ENCODE results near the gene ABHD16B.

DNA sequence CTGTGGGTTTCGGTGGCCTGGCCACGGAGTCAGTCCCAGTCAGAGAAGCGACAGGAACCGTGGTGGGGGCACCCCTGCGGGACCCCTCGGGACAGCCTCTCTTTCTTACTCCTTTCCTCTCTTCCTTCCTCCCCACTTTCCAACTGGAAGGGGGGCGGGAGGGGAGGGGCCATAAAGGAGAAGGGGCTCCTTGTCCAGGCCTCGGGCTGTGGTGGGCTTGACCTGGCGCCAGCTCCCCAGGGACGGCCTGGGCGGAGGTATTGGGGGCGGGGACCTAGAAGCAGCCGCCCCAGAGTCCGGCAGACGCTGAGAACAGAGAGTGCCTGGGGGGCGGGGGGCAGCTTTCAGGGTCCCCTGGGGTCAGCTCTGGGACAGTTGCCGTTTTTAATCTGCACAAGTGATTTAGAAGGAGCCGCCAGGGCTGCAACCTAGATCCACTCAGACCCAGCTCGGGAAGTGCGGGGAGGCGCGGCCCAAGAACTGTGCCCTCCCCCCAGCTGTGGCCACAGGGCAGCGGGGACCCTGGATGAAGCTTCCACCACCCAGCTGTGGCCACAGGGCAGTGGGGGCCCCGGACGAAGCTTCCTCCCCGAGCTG, 6.4 kb upstream of the ABHD16B start:
- TF ChIP-seq, protein P1, sequence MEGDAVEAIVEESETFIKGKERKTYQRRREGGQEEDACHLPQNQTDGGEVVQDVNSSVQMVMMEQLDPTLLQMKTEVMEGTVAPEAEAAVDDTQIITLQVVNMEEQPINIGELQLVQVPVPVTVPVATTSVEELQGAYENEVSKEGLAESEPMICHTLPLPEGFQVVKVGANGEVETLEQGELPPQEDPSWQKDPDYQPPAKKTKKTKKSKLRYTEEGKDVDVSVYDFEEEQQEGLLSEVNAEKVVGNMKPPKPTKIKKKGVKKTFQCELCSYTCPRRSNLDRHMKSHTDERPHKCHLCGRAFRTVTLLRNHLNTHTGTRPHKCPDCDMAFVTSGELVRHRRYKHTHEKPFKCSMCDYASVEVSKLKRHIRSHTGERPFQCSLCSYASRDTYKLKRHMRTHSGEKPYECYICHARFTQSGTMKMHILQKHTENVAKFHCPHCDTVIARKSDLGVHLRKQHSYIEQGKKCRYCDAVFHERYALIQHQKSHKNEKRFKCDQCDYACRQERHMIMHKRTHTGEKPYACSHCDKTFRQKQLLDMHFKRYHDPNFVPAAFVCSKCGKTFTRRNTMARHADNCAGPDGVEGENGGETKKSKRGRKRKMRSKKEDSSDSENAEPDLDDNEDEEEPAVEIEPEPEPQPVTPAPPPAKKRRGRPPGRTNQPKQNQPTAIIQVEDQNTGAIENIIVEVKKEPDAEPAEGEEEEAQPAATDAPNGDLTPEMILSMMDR (IDR thresholded peaks at IDR 0.05): no peak
- TF ChIP-seq EP300 (IDR thresholded peaks at IDR 0.05): no peak
- no peak for TF ChIP-seq SMC3 (IDR thresholded peaks at IDR 0.05)
- no peak for TF ChIP-seq RARB (CRISPR knock-in tag; IDR thresholded peaks at IDR 0.05)
- TF ChIP-seq, protein P2, sequence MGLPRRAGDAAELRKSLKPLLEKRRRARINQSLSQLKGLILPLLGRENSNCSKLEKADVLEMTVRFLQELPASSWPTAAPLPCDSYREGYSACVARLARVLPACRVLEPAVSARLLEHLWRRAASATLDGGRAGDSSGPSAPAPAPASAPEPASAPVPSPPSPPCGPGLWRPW (IDR thresholded peaks at IDR 0.05): no peak
- TF ChIP-seq MAZ (IDR thresholded peaks at IDR 0.05; ENCODE audit: borderline replicate concordance, low read depth, low read length): no peak
- TF ChIP-seq ZNF302 (CRISPR knock-in tag; IDR thresholded peaks at IDR 0.05): no peak
- TF ChIP-seq, protein P3, sequence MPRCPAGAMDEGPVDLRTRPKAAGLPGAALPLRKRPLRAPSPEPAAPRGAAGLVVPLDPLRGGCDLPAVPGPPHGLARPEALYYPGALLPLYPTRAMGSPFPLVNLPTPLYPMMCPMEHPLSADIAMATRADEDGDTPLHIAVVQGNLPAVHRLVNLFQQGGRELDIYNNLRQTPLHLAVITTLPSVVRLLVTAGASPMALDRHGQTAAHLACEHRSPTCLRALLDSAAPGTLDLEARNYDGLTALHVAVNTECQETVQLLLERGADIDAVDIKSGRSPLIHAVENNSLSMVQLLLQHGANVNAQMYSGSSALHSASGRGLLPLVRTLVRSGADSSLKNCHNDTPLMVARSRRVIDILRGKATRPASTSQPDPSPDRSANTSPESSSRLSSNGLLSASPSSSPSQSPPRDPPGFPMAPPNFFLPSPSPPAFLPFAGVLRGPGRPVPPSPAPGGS (IDR thresholded peaks at IDR 0.05): no peak
- TF ChIP-seq, protein P4, sequence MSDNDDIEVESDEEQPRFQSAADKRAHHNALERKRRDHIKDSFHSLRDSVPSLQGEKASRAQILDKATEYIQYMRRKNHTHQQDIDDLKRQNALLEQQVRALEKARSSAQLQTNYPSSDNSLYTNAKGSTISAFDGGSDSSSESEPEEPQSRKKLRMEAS (IDR thresholded peaks at IDR 0.05): no peak
- TF ChIP-seq POLR2A (IDR thresholded peaks at IDR 0.05; ENCODE audit: low read length): no peak
- no peak for TF ChIP-seq RAD21 (conservative IDR thresholded peaks at IDR 0.05 in 1 of 2, IDR thresholded peaks at IDR 0.05 in 1 of 2)

Measured in A549 (cell line).